Subcutaneous adipose tissue (tissue), 4 donors: ENCODE measurements around the gene STAB1. TPM values are rescaled to one million over a fixed set of nuclear protein-coding genes. Genes with fewer than 3 reads are reported as not detected.

Experiments
- CTCF ChIP-seq: fragments of 450-650 bp; IDR thresholded peaks from one replicate; pipeline ENCODE4 v1.5.1; 2016; ENCODE audit warnings: low read depth, mild to moderate bottlenecking, control low read depth, antibody characterized with exemption, moderate library complexity
- total RNA-seq, 4 donors: library from RNA; depleted of rRNA; stranded (reverse); fragments of >200 nt; gene quantifications; one replicate each; pipeline ENCODE4 v1.1.0, GENCODE V29; 2016

STAB1 gene
- total RNA-seq, 4 donors from 2014 or later = 147 to 268 (median 218) TPM

- no peak for TF ChIP-seq CTCF
These were observed 44.0 kb downstream of the STAB1 start for GRCh38 chr3:52539010-52539653.

- TF ChIP-seq CTCF = no peak
These were observed 45.9 kb downstream of the STAB1 start for GRCh38 chr3:52541050-52541449.

- TF ChIP-seq CTCF = no peak
These were observed 49.8 kb downstream of the STAB1 start for GRCh38 chr3:52544937-52545336.

- TF ChIP-seq CTCF = no peak
These were observed 51.2 kb downstream of the STAB1 start for GRCh38 chr3:52546111-52546901.

- TF ChIP-seq CTCF = no peak
These were observed 52.0 kb downstream of the STAB1 start for GRCh38 chr3:52547143-52547542.

- no peak for TF ChIP-seq CTCF
These were observed 56.0 kb downstream of the STAB1 start for GRCh38 chr3:52551118-52551517.

- TF ChIP-seq CTCF = no peak
These were observed 57.0 kb downstream of the STAB1 start for GRCh38 chr3:52552089-52552488.
